Brain microvascular endothelial cell (primary cell): ENCODE results near the gene GMNN.
"Not testable (repeated sequence)": the region's sequence is repeated elsewhere in the genome, so short reads cannot be mapped to it uniquely, and the experiment has no call there.

Experiments
- DNase-seq: peaks from one replicate; pipeline ENCODE4 v3.0.0-alpha.2; 2020
- H3K27ac ChIP-seq: fragments of 250-450 bp; sonication (Bioruptor Pico); 2 replicates; pipeline ENCODE4 v1.5.1; 2020; ENCODE audit warnings: mild to moderate bottlenecking, moderate library complexity
- H3K27me3 ChIP-seq: fragments of 250-450 bp; sonication (Bioruptor Pico); replicated peaks from 2 replicates; pipeline ENCODE4 v1.5.1; 2020; ENCODE audit warnings: mild to moderate bottlenecking
- H3K36me3 ChIP-seq: fragments of 250-450 bp; sonication (Bioruptor Pico); replicated peaks from 2 replicates; pipeline ENCODE4 v1.5.1; 2020; ENCODE audit warnings: mild to moderate bottlenecking
- H3K4me3 ChIP-seq: 2 replicates; pipeline ENCODE4 v1.5.1; 2011; ENCODE audit warnings: low read depth, mild to moderate bottlenecking, control low read depth, low read length, moderate library complexity
- in situ Hi-C: cut with HindIII; loops from 2 replicates; pipeline ENCODE4 v1.10.0; 2017; ENCODE audit warnings: low sequenced_read_pairs, low pct_ligation_motif_present
- TF ChIP-seq, protein P1 (sequence below): IDR thresholded peaks from 2 replicates; pipeline ENCODE4 v1.5.1; 2011; ENCODE audit warnings: low read depth, mild to moderate bottlenecking, moderate library complexity, low read length, control low read depth, inconsistent platforms; ENCODE audit errors: missing control alignments

The GMNN gene

DNA sequence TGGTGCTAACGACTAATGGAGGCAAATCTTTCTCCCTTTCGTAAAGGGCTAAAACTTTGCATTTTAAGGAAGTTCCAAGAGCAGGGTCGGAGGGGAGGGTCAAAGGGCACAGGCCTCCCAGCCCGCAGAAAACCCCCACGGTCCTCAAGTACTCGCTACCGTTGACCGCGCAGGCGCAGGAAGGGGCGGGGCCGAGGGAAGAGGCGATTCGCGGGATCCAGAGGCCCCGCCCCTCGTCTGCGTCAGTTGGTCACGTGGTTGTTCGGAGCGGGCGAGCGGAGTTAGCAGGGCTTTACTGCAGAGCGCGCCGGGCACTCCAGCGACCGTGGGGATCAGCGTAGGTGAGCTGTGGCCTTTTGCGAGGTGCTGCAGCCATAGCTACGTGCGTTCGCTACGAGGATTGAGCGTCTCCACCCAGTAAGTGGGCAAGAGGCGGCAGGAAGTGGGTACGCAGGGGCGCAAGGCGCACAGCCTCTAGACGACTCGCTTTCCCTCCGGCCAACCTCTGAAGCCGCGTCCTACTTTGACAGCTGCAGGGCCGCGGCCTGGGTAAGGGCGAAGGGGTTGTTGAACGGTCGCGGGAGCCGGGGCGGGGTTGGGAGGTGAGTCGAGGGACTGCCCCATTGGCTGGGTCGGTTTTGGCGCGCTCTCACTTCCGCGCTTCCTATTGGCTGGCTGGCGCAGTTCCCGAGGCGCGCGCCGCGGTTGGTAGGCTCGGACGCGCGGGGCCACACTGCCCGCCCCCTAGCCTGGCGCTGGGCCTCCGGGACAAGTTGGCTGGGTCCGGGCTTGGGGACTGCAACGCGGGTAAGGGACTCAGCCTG, at the start of gene GMNN:
Gene GMNN, plus strand, starts transcription at position 242 of the 824 bp plus-strand sequence. CDS start 2,310 bp downstream, outside the sequence.
- TF ChIP-seq, protein P1, sequence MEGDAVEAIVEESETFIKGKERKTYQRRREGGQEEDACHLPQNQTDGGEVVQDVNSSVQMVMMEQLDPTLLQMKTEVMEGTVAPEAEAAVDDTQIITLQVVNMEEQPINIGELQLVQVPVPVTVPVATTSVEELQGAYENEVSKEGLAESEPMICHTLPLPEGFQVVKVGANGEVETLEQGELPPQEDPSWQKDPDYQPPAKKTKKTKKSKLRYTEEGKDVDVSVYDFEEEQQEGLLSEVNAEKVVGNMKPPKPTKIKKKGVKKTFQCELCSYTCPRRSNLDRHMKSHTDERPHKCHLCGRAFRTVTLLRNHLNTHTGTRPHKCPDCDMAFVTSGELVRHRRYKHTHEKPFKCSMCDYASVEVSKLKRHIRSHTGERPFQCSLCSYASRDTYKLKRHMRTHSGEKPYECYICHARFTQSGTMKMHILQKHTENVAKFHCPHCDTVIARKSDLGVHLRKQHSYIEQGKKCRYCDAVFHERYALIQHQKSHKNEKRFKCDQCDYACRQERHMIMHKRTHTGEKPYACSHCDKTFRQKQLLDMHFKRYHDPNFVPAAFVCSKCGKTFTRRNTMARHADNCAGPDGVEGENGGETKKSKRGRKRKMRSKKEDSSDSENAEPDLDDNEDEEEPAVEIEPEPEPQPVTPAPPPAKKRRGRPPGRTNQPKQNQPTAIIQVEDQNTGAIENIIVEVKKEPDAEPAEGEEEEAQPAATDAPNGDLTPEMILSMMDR: no peak
- peak within 1 kb of the TSS; percentile 81 for H3K27ac ChIP-seq
- peak; percentile 92 for DNase-seq
- in situ Hi-C loops: no loop called here
- no peaks in the 10 kb centered on the region for H3K36me3 ChIP-seq
- no peaks in the 10 kb centered on the region for H3K27me3 ChIP-seq
- H3K4me3 ChIP-seq: peak within 1 kb of the TSS; percentile 100

DNA sequence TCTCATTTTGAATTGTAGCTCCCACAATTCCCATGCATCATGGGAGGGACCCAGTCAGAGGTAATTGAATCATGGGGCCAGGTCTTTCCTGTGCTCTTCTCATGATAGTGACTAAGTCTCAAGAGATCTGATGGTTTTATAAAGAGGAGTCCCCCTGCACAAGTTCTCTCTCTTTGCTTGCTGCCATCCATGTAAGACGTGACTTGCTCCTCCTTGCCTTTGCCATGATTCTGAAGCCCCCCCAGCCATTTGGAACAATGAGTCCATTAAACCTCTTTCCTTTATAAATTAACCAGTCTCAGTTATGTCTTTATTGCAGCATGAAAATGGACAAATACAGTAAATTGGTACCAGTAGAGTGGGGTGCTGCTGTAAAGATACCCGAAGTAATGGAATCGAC, 44.1 kb upstream of the GMNN start:
- DNase-seq, H3K36me3 ChIP-seq, H3K4me3 ChIP-seq, in situ Hi-C loops, H3K27ac ChIP-seq, H3K27me3 ChIP-seq: not testable (repeated sequence)

DNA sequence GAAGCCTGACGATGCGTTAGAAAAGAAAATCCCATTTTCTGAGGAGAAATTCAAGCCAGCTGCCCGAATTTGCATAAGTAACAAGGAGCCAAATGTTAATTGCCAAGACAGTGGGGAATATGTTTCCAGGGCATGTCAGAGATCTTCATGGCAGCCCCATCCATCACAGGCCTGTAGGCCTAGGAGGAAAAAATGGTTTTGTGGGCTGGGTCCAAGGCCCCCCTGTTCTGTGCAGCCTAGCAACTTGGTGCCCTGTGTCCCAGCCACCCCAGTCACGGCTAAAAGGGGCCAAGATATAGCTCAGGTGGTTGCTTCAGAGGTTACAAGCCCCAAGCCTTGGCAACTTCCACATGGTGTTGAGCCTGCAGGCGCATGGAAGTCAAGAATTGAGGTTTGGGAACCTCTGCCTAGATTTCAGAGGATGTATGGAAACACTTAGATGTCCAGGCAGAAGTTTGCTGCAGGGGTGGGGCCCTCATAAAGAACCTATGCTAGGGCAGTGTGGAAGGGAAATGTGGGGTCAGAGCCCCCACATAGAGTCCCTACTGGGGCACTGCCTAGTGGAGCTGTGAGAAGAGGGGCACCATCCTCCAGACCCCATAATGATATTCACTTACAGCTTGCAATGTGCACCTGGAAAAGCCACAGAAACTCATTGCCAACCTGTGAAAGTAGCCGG, 43.1 kb upstream of the GMNN start:
- DNase-seq, H3K36me3 ChIP-seq, H3K27ac ChIP-seq, H3K4me3 ChIP-seq, in situ Hi-C loops, H3K27me3 ChIP-seq: not testable (repeated sequence)

DNA sequence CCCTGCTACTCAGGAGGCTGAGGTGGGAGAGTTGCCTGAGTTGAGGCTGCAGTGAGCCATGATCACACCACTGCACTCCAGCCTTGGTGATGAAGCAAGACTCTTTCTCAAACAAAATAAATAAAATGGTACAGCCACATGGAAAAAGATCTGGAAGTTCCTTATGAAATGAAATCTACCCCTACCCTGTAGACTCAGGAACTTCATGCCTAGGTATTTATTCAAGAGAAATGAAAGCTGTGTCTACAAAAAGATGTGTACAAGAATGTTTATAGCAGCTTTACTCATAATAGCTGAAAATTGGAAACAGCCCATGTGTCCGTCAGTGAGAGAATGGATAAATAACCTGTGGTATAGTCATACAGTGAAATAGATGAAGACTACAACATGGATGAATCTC, 40.6 kb upstream of the GMNN start:
- TF ChIP-seq, protein P1: no peak
- no peak overlapping the region for H3K27ac ChIP-seq
- no peak overlapping the region for H3K4me3 ChIP-seq
- no peaks in the 10 kb centered on the region for H3K36me3 ChIP-seq
- in situ Hi-C loops: no loop called here
- H3K27me3 ChIP-seq: no peaks in the 10 kb centered on the region
- no peak for DNase-seq

DNA sequence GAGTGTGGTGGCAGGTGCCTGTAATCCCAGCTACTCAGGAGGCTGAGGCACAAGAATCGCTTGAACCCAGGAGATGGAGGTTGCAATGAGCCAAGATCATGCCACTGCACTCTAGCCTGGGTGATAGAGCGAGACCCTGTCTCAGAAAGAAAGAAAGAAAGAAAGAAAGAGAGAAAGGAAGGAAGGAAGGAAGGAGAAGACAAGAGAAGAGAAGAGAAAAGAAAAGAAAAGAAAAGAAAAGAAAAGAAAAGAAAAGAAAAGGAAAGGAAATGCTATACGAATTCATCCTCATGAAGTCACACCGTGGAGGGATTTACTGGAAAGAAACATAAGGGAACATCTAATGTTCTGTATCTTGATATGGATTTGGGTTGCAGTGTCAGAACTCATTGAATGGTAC, 40.0 kb upstream of the GMNN start:
- DNase-seq, H3K27me3 ChIP-seq, H3K4me3 ChIP-seq, in situ Hi-C loops, H3K27ac ChIP-seq, H3K36me3 ChIP-seq: not testable (repeated sequence)

DNA sequence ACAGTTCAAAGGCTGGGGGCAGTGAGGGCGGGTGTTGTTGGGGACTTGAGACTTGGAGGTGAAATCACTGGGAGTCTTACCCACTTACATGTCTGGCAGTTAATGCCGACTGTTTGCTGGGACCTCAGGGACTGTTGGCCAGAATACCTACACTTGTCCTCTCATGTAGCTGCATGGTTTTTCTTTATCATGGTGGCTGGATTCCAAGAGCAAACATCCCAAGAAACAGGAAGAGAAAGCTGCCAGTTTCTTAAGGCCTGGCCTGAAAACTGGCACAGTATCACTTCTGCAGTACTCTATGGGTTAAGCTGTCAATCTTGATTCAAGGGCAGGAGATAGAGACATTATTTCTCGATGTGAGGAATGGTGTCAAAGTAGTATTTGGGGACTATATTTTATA, 36.0 kb upstream of the GMNN start:
- no peaks in the 10 kb centered on the region for H3K27me3 ChIP-seq
- no peak overlapping the region for H3K27ac ChIP-seq
- no peak for DNase-seq
- H3K36me3 ChIP-seq: no peaks in the 10 kb centered on the region
- TF ChIP-seq, protein P1: no peak
- H3K4me3 ChIP-seq: no peak overlapping the region
- in situ Hi-C loops: no loop called here

DNA sequence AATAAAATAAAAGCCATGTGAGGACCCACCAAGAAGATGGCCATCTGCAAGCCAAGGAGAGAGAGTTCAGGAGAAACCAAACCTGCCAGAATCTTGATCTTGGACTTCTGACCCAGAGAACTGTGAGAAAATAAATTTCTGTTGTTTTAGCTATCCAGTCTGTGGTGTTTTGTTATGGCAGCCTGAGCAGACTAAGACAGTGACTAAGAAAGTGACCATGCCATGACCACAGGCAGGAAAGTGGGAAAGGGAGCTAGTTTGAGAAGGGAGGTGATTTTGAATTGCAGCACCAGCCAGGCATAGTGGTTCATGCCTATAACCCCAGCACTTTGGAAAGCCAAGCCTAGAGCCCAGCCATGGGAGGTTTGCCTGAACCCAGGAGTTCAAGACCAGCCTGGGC, 33.9 kb upstream of the GMNN start:
- H3K36me3 ChIP-seq: no peaks in the 10 kb centered on the region
- no peaks in the 10 kb centered on the region for H3K27me3 ChIP-seq
- peak; percentile 71 for DNase-seq
- H3K27ac ChIP-seq: peak overlapping the region; percentile 34
- in situ Hi-C loops: no loop called here
- no peak overlapping the region for H3K4me3 ChIP-seq
- TF ChIP-seq, protein P1: no peak
